ENCODE data around the gene SLC39A7. TPM values are rescaled to one million over a fixed set of nuclear protein-coding genes. Genes with fewer than 3 reads are reported as not detected.

Gene SLC39A7
- total and polyA plus RNA-seq, 2 of the 13 experiments (the other 11 are each of a cell fraction or from before 2014, with no cell fraction given) = 142 to 229 TPM

GRCh38 chr6:33167374-33168283 is 33.0 kb upstream of the SLC39A7 start:
- H3K27ac ChIP-seq (ENCODE audit: extremely low read length, insufficient read depth, low read length) = no peak overlapping the region
- no peaks in the 10 kb centered on the region for H3K79me2 ChIP-seq (ENCODE audit: insufficient read depth, low read length)
- H3K4me3 ChIP-seq (replicated peaks in 1 of 3; ENCODE audit: insufficient read depth in 1 of 3, low read depth in 2 of 3, low read length in 3 of 3) = no peak overlapping the region
- in situ Hi-C loops (cut with HindIII; ENCODE audit: extremely low pct_ligation_motif_present, low pct_unique_long_range_greater_than_20kb) (loop anchor here (10.0 kb wide), 1 partner anchor 153 kb away; no protein-coding TSS in a partner anchor), intact Hi-C loops (cut with micrococcal nuclease; ENCODE audit: unreplicated experiment) (no loop called here)
- H3K36me3 ChIP-seq (replicated peaks in 1 of 2; ENCODE audit: control insufficient read depth in 1 of 2, insufficient read depth in 2 of 2, low read length in 2 of 2) = no peaks in the 10 kb centered on the region
- H2AFZ ChIP-seq (ENCODE audit: low read length) = no peak overlapping the region
- no peaks in the 10 kb centered on the region for H3K9me3 ChIP-seq (ENCODE audit: low read length)
- no peak for DNase-seq (ENCODE audit: low spot score)
- CTCF ChIA-PET (ENCODE audit: low intra/inter-chr PET ratio, low total read pairs) = no interaction called here
- H3K4me1 ChIP-seq (ENCODE audit: insufficient read depth, low read length) = peaks cover 17% of the 10 kb centered on the region
- WGBS (ENCODE audit: low lambda C conversion rate) = 48% methylated on average over 19 of the region's 19 CpGs
- FAIRE-seq = no peak
- H3K4me2 ChIP-seq (ENCODE audit: low read depth, low read length) = no peak overlapping the region
- POLR2A ChIA-PET = no interaction called here
- no peaks in the 10 kb centered on the region for H4K20me1 ChIP-seq (ENCODE audit: insufficient read depth, low read length)
- no peak overlapping the region for H3K9ac ChIP-seq (ENCODE audit: insufficient read depth, low read depth, low read length)
- BruUV-seq (replicated peaks) = no TSS peak
- peaks cover 1 to 7% of the 10 kb centered on the region in 2 experiments; a peak in 3 of 5 replicates for H3K27me3 ChIP-seq (ENCODE audit: control insufficient read depth in 1 of 2, insufficient read depth in 2 of 2, low read length in 2 of 2)
- no peak for ATAC-seq
- TF ChIP-seq ZNF354B (CRISPR knock-in tag; IDR thresholded peaks at IDR 0.05) (no peak), ZNF251 (CRISPR knock-in tag; IDR thresholded peaks at IDR 0.05) (no peak), PRDM4 (CRISPR knock-in tag; IDR thresholded peaks at IDR 0.05; ENCODE audit: borderline replicate concordance) (no peak), PLSCR1 (CRISPR knock-in tag; IDR thresholded peaks at IDR 0.05; ENCODE audit: borderline replicate concordance) (no peak), ZNF577 (CRISPR knock-in tag; IDR thresholded peaks at IDR 0.05; ENCODE audit: borderline replicate concordance, low read depth) (no peak), ZNF264 (CRISPR knock-in tag; IDR thresholded peaks at IDR 0.05) (no peak), TEF (CRISPR knock-in tag; IDR thresholded peaks at IDR 0.05) (no peak), TBL1XR1 (IDR thresholded peaks at IDR 0.05; ENCODE audit: borderline replicate concordance, low read length, partially characterized antibody) (no peak), TARDBP (CRISPR knock-in tag; IDR thresholded peaks at IDR 0.05) (no peak), MATR3 (CRISPR knock-in tag; IDR thresholded peaks at IDR 0.05) (no peak), ZNF17 (CRISPR knock-in tag; IDR thresholded peaks at IDR 0.05) (no peak), PHB2 (IDR thresholded peaks at IDR 0.05; ENCODE audit: partially characterized antibody) (no peak), ZNF510 (CRISPR knock-in tag; IDR thresholded peaks at IDR 0.05; ENCODE audit: low read depth) (no peak), HNRNPLL (IDR thresholded peaks at IDR 0.05; ENCODE audit: low read depth, low read length, poor library complexity, severe bottlenecking) (no peak), ZNF431 (CRISPR knock-in tag; IDR thresholded peaks at IDR 0.05; ENCODE audit: borderline replicate concordance, low read depth) (no peak), HOXA7 (CRISPR knock-in tag; IDR thresholded peaks at IDR 0.05) (no peak)
- TF ChIP-seq, protein P1, sequence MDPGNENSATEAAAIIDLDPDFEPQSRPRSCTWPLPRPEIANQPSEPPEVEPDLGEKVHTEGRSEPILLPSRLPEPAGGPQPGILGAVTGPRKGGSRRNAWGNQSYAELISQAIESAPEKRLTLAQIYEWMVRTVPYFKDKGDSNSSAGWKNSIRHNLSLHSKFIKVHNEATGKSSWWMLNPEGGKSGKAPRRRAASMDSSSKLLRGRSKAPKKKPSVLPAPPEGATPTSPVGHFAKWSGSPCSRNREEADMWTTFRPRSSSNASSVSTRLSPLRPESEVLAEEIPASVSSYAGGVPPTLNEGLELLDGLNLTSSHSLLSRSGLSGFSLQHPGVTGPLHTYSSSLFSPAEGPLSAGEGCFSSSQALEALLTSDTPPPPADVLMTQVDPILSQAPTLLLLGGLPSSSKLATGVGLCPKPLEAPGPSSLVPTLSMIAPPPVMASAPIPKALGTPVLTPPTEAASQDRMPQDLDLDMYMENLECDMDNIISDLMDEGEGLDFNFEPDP (CRISPR knock-in tag; conservative IDR thresholded peaks at IDR 0.05) = no peak
- TF ChIP-seq, protein P2, sequence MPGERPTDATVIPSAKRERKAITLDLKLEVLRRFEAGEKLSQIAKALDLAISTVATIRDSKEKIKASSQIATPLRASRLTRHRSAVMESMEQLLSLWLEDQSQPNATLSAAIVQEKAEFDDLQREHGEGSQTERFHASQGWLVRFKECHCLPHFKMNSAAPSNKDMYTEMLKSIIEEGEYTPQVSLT (CRISPR knock-in tag; IDR thresholded peaks at IDR 0.05; ENCODE audit: borderline replicate concordance, low read depth) = no peak
